ENCODE data around the gene STXBP4. TPM values are rescaled to one million over a fixed set of nuclear protein-coding genes. Genes with fewer than 3 reads are reported as not detected.
A peak's percentile ranks its signal among the peaks of the same experiment; 100 is the strongest.
"Not testable (repeated sequence)": the region's sequence is repeated elsewhere in the genome, so short reads cannot be mapped to it uniquely, and the experiment has no call there.

The STXBP4 gene
- total RNA-seq, 1 experiment from 2014 or later: 12.0 TPM

- H3K4me1 ChIP-seq (replicated peaks; ENCODE audit: insufficient read depth): no peaks in the 10 kb centered on the region
- no peak for TF ChIP-seq CTCF (conservative IDR thresholded peaks at IDR 0.05)
- no peak for TF ChIP-seq EZH2 (IDR thresholded peaks at IDR 0.05; ENCODE audit: low read depth)
- H4K20me1 ChIP-seq (ENCODE audit: insufficient read depth): no peaks in the 10 kb centered on the region
- no peak overlapping the region for H3K4me2 ChIP-seq
- H3K4me3 ChIP-seq: no peak overlapping the region
- no peak overlapping the region for H2AFZ ChIP-seq
- no peak for DNase-seq
- no peaks in the 10 kb centered on the region for H3K36me3 ChIP-seq (ENCODE audit: low read depth)
- no peaks in the 10 kb centered on the region; the same call in 1 of the 2 replicates for H3K9me2 ChIP-seq (ENCODE audit: insufficient read depth)
- H3K9me3 ChIP-seq (ENCODE audit: insufficient read depth, low read depth): no peaks in the 10 kb centered on the region
- H3K27me3 ChIP-seq (ENCODE audit: insufficient read depth, low read depth): no peaks in the 10 kb centered on the region
- POLR2A ChIA-PET (ENCODE audit: unreplicated experiment): no interaction called here
- CTCF ChIA-PET: no interaction called here
- no peaks in the 10 kb centered on the region for H3K79me2 ChIP-seq (ENCODE audit: low read depth)
- intact Hi-C loops (cut with micrococcal nuclease; ENCODE audit: unreplicated experiment): no loop called here
- no peak overlapping the region for H3K27ac ChIP-seq
- H3F3A ChIP-seq (ENCODE audit: insufficient read depth, low read depth): no peaks in the 10 kb centered on the region
- no TSS peak for BruUV-seq (replicated peaks)
These were observed 104.3 kb downstream of the STXBP4 start for GRCh38 chr17:55072898-55073297.

GRCh38 chr17:55073467-55073866 lies 104.9 kb downstream of the STXBP4 start:
- H3K9me2 ChIP-seq (ENCODE audit: insufficient read depth); H3K4me1 ChIP-seq (replicated peaks; ENCODE audit: insufficient read depth); H4K20me1 ChIP-seq (ENCODE audit: insufficient read depth); H3F3A ChIP-seq (ENCODE audit: insufficient read depth, low read depth); H3K27ac ChIP-seq; H3K9me3 ChIP-seq (ENCODE audit: insufficient read depth, low read depth); intact Hi-C loops (cut with micrococcal nuclease; ENCODE audit: unreplicated experiment); H3K36me3 ChIP-seq (ENCODE audit: low read depth); H2AFZ ChIP-seq; H3K4me3 ChIP-seq; H3K27me3 ChIP-seq (ENCODE audit: insufficient read depth, low read depth); DNase-seq; POLR2A ChIA-PET (ENCODE audit: unreplicated experiment); CTCF ChIA-PET; BruUV-seq (replicated peaks); H3K79me2 ChIP-seq (ENCODE audit: low read depth); H3K4me2 ChIP-seq: not testable (repeated sequence)

GRCh38 chr17:55081559-55081958 lies 113.0 kb downstream of the STXBP4 start:
- POLR2A ChIA-PET (ENCODE audit: unreplicated experiment): no interaction called here
- Histone ChIP-seq H3F3A (ENCODE audit: insufficient read depth, low read depth) (peaks cover 4% of the 10 kb centered on the region; the same call in 1 of the 2 replicates), H2AFZ (no peak overlapping the region), H3K9me2 (ENCODE audit: insufficient read depth) (no peaks in the 10 kb centered on the region), H3K4me3 (no peak overlapping the region), H3K4me1 (replicated peaks; ENCODE audit: insufficient read depth) (0 out of 2 replicates have a peak, but pooled peaks cover 4% of the 10 kb centered on the region), H3K9me3 (ENCODE audit: insufficient read depth, low read depth) (no peaks in the 10 kb centered on the region), H4K20me1 (ENCODE audit: insufficient read depth) (no peaks in the 10 kb centered on the region), H3K27me3 (ENCODE audit: insufficient read depth, low read depth) (no peaks in the 10 kb centered on the region), H3K4me2 (no peak overlapping the region), H3K27ac (no peak overlapping the region), H3K79me2 (ENCODE audit: low read depth) (no peaks in the 10 kb centered on the region), H3K36me3 (ENCODE audit: low read depth) (no peaks in the 10 kb centered on the region)
- CTCF ChIA-PET: no interaction called here
- no peak for TF ChIP-seq CTCF (conservative IDR thresholded peaks at IDR 0.05)
- TF ChIP-seq EZH2 (IDR thresholded peaks at IDR 0.05; ENCODE audit: low read depth): no peak
- BruUV-seq (replicated peaks): no TSS peak
- no peak for DNase-seq
- intact Hi-C loops (cut with micrococcal nuclease; ENCODE audit: unreplicated experiment): no loop called here

GRCh38 chr17:55086635-55087058 lies 118.1 kb downstream of the STXBP4 start:
- DNase-seq: peak; percentile 1 to 41
- TF ChIP-seq EZH2 (IDR thresholded peaks at IDR 0.05; ENCODE audit: low read depth) (no peak), CTCF (conservative IDR thresholded peaks at IDR 0.05) (no peak)
- Histone ChIP-seq H4K20me1 (ENCODE audit: insufficient read depth) (no peaks in the 10 kb centered on the region), H3K4me1 (replicated peaks; ENCODE audit: insufficient read depth) (peaks cover 28% of the 10 kb centered on the region), H3K9me2 (ENCODE audit: insufficient read depth) (no peaks in the 10 kb centered on the region), H3K36me3 (ENCODE audit: low read depth) (no peaks in the 10 kb centered on the region), H3K27ac (no peak overlapping the region), H2AFZ (no peak overlapping the region), H3K4me2 (no peak overlapping the region), H3K27me3 (ENCODE audit: insufficient read depth, low read depth) (no peaks in the 10 kb centered on the region), H3K79me2 (ENCODE audit: low read depth) (no peaks in the 10 kb centered on the region), H3K4me3 (no peak overlapping the region), H3F3A (ENCODE audit: insufficient read depth, low read depth) (peaks cover 5% of the 10 kb centered on the region; the same call in 1 of the 2 replicates), H3K9me3 (ENCODE audit: insufficient read depth, low read depth) (no peaks in the 10 kb centered on the region)
- ChIA-PET CTCF (no interaction called here), POLR2A (ENCODE audit: unreplicated experiment) (no interaction called here)
- no TSS peak for BruUV-seq (replicated peaks)
- intact Hi-C loops (cut with micrococcal nuclease; ENCODE audit: unreplicated experiment): no loop called here
